ENCODE data around the gene TMEM61. TPM values are rescaled to one million over a fixed set of nuclear protein-coding genes. Genes with fewer than 3 reads are reported as not detected.

Gene TMEM61
- total and polyA plus RNA-seq, 2 experiments from 2014 or later: 0.22 to 0.90 TPM

GRCh38 chr1:55005351-55006140 is 25.1 kb downstream of the TMEM61 start:
- DNase-seq (ENCODE audit: low spot score): no peak
- no peak overlapping the region for H2AFZ ChIP-seq
- no peak overlapping the region for H3K27ac ChIP-seq
- no peak overlapping the region for H3K4me3 ChIP-seq
- H3K9me2 ChIP-seq (replicated peaks; ENCODE audit: insufficient read depth): no peaks in the 10 kb centered on the region
- H4K20me1 ChIP-seq (ENCODE audit: insufficient read depth, poor library complexity, severe bottlenecking): no peaks in the 10 kb centered on the region
- no peak overlapping the region for H3K4me2 ChIP-seq
- no peaks in the 10 kb centered on the region for H3K79me2 ChIP-seq
- no peaks in the 10 kb centered on the region for H3K9me3 ChIP-seq (ENCODE audit: low read depth)
- H3K36me3 ChIP-seq (replicated peaks; ENCODE audit: insufficient read depth, low read depth): no peaks in the 10 kb centered on the region
- no peaks in the 10 kb centered on the region for H3K27me3 ChIP-seq
- no peaks in the 10 kb centered on the region for H3K4me1 ChIP-seq (ENCODE audit: insufficient read depth)
- 91% methylated on average over 10 of the region's 10 CpGs for WGBS (ENCODE audit: low lambda C conversion rate, missing lambda C conversion rate)
- TF ChIP-seq EZH2 (IDR thresholded peaks at IDR 0.05; ENCODE audit: borderline replicate concordance) (no peak), EZH2phosphoT487 (IDR thresholded peaks at IDR 0.05; ENCODE audit: low read depth, severe bottlenecking, unreplicated experiment) (no peak), CTCF (IDR thresholded peaks at IDR 0.05; ENCODE audit: poor library complexity) (no peak)

- Histone ChIP-seq H3K36me3 (replicated peaks; ENCODE audit: insufficient read depth, low read depth) (no peaks in the 10 kb centered on the region), H3K79me2 (no peaks in the 10 kb centered on the region), H3K4me2 (no peak overlapping the region), H3K9me2 (replicated peaks; ENCODE audit: insufficient read depth) (no peaks in the 10 kb centered on the region), H3K4me1 (ENCODE audit: insufficient read depth) (no peaks in the 10 kb centered on the region), H3K27me3 (no peaks in the 10 kb centered on the region), H3K27ac (no peak overlapping the region), H4K20me1 (ENCODE audit: insufficient read depth, poor library complexity, severe bottlenecking) (no peaks in the 10 kb centered on the region), H3K9me3 (ENCODE audit: low read depth) (no peaks in the 10 kb centered on the region), H3K4me3 (no peak overlapping the region), H2AFZ (no peak overlapping the region)
- TF ChIP-seq CTCF (IDR thresholded peaks at IDR 0.05; ENCODE audit: poor library complexity): no peak
- TF ChIP-seq EZH2 (IDR thresholded peaks at IDR 0.05; ENCODE audit: borderline replicate concordance): no peak
- DNase-seq (ENCODE audit: low spot score): no peak
- WGBS (ENCODE audit: low lambda C conversion rate, missing lambda C conversion rate): 91% methylated on average over 12 of the region's 12 CpGs
Observed at GRCh38 chr1:55006931-55007330, 26.5 kb downstream of the TMEM61 start.

GRCh38 chr1:55007625-55008024 is 27.2 kb downstream of the TMEM61 start:
- DNase-seq (ENCODE audit: low spot score): no peak
- Histone ChIP-seq H2AFZ (no peak overlapping the region), H3K9me3 (ENCODE audit: low read depth) (no peaks in the 10 kb centered on the region), H4K20me1 (ENCODE audit: insufficient read depth, poor library complexity, severe bottlenecking) (no peaks in the 10 kb centered on the region), H3K4me3 (no peak overlapping the region), H3K9me2 (replicated peaks; ENCODE audit: insufficient read depth) (no peaks in the 10 kb centered on the region), H3K27ac (no peak overlapping the region), H3K36me3 (replicated peaks; ENCODE audit: insufficient read depth, low read depth) (no peaks in the 10 kb centered on the region), H3K4me1 (ENCODE audit: insufficient read depth) (no peaks in the 10 kb centered on the region), H3K4me2 (no peak overlapping the region), H3K27me3 (no peaks in the 10 kb centered on the region), H3K79me2 (no peaks in the 10 kb centered on the region)
- WGBS (ENCODE audit: low lambda C conversion rate, missing lambda C conversion rate): 80% methylated on average over 3 of the region's 3 CpGs
- no peak for TF ChIP-seq EZH2 (IDR thresholded peaks at IDR 0.05; ENCODE audit: borderline replicate concordance)
- no peak for TF ChIP-seq CTCF (IDR thresholded peaks at IDR 0.05; ENCODE audit: poor library complexity)
- TF ChIP-seq EZH2phosphoT487 (IDR thresholded peaks at IDR 0.05; ENCODE audit: low read depth, severe bottlenecking, unreplicated experiment): no peak

Data from hepatocyte (in vitro differentiated cells).